Suprapubic skin (tissue), 4 donors: ENCODE results near the gene OR52W1. TPM values are rescaled to one million over a fixed set of nuclear protein-coding genes. Genes with fewer than 3 reads are reported as not detected.

Experiments
- DNase-seq, 2 donors: peaks; one replicate each; pipeline ENCODE4 v3.0.0-alpha.2; 2019; ENCODE audit warnings: low spot score in 2 of 2
- H3K27ac ChIP-seq: fragments of 200-600 bp; sonication (generic); one replicate; pipeline ENCODE4 v1.5.1; 2019
- H3K27me3 ChIP-seq: fragments of 200-600 bp; sonication (generic); one replicate; pipeline ENCODE4 v1.5.1; 2019
- H3K36me3 ChIP-seq: fragments of 200-600 bp; sonication (generic); one replicate; pipeline ENCODE4 v1.5.1; 2019
- H3K4me1 ChIP-seq: fragments of 200-600 bp; sonication (generic); one replicate; pipeline ENCODE4 v1.5.1; 2019
- H3K4me3 ChIP-seq: fragments of 200-600 bp; sonication (generic); one replicate; pipeline ENCODE4 v1.5.1; 2019; ENCODE audit warnings: mild to moderate bottlenecking
- H3K9me3 ChIP-seq: fragments of 200-600 bp; sonication (generic); one replicate; pipeline ENCODE4 v1.5.1; 2019
- CTCF ChIP-seq, 2 donors: fragments of 200-600 bp in 1 of 2; fragments of 450-650 bp in 1 of 2; sonication (generic) in 1 of 2; IDR thresholded peaks; one replicate each; pipeline ENCODE4 v1.5.1; 2016 to 2019; ENCODE audit warnings: antibody characterized with exemption in 2 of 2, mild to moderate bottlenecking in 1 of 2, moderate library complexity in 1 of 2
- EP300 ChIP-seq: sonication (generic); formaldehyde crosslinking; IDR thresholded peaks from one replicate; pipeline ENCODE4 v1.6.1; 2017; ENCODE audit warnings: antibody characterized with exemption
- POLR2A ChIP-seq, 2 donors: fragments of 450-650 bp; IDR thresholded peaks; one replicate each; pipeline ENCODE4 v1.6.1; 2017; ENCODE audit warnings: antibody characterized with exemption in 2 of 2, mild to moderate bottlenecking in 2 of 2, moderate library complexity in 2 of 2
- POLR2AphosphoS5 ChIP-seq, 3 donors: sonication (generic); formaldehyde crosslinking; IDR thresholded peaks; one replicate each; pipeline ENCODE4 v1.6.1; 2017; ENCODE audit warnings: antibody characterized with exemption in 3 of 3
- WGBS: methylation state at CpG from one replicate; pipeline ENCODE4 v1.1.5; 2018; 5-methylcytosine and 5-hydroxymethylcytosine counted together
- total RNA-seq, 4 donors: library from RNA; depleted of rRNA; stranded (reverse); fragments of >200 nt; gene quantifications; one replicate each; pipeline ENCODE4 v1.1.0, GENCODE V29; 2016

OR52W1 gene
- total RNA-seq, 4 donors from 2014 or later = not detected

GRCh38 chr11:6216501-6216900 lies 17.5 kb downstream of the OR52W1 start:
- Histone ChIP-seq H3K27me3 (no peaks in the 10 kb centered on the region), H3K36me3 (peaks cover 71% of the 10 kb centered on the region), H3K9me3 (no peaks in the 10 kb centered on the region), H3K4me3 (no peak overlapping the region), H3K27ac (no peak overlapping the region), H3K4me1 (peaks cover 15% of the 10 kb centered on the region)
- TF ChIP-seq POLR2A (IDR thresholded peaks at IDR 0.05) = no peak
- TF ChIP-seq CTCF (IDR thresholded peaks at IDR 0.05) = no peak
- TF ChIP-seq EP300 = no peak
- TF ChIP-seq POLR2AphosphoS5 (IDR thresholded peaks at IDR 0.05) = no peak
- no peak for DNase-seq
- 67% methylated on average over 4 of the region's 4 CpGs for WGBS

- Histone ChIP-seq H3K27me3 (no peaks in the 10 kb centered on the region), H3K4me1 (peaks cover 15% of the 10 kb centered on the region), H3K36me3 (peaks cover 71% of the 10 kb centered on the region), H3K9me3 (no peaks in the 10 kb centered on the region), H3K27ac (no peak overlapping the region), H3K4me3 (no peak overlapping the region)
- DNase-seq = no peak
- TF ChIP-seq EP300 = no peak
- TF ChIP-seq POLR2AphosphoS5 (IDR thresholded peaks at IDR 0.05) = no peak
- TF ChIP-seq POLR2A (IDR thresholded peaks at IDR 0.05) = no peak
- no peak for TF ChIP-seq CTCF (IDR thresholded peaks at IDR 0.05)
- WGBS = 89% methylated on average over 19 of the region's 19 CpGs
Observed at GRCh38 chr11:6217722-6218121, 18.7 kb downstream of the OR52W1 start.

- no peak overlapping the region for H3K4me3 ChIP-seq
- H3K27ac ChIP-seq = peak overlapping the region; percentile 14
- H3K27me3 ChIP-seq = no peaks in the 10 kb centered on the region
- TF ChIP-seq EP300 (no peak), CTCF (IDR thresholded peaks at IDR 0.05) (no peak)
- H3K4me1 ChIP-seq = peaks cover 15% of the 10 kb centered on the region
- peaks cover 72% of the 10 kb centered on the region for H3K36me3 ChIP-seq
- 17% methylated on average over 2 of the region's 2 CpGs for WGBS
- H3K9me3 ChIP-seq = no peaks in the 10 kb centered on the region
- no peak for DNase-seq
Observed at GRCh38 chr11:6219359-6219758, 20.3 kb downstream of the OR52W1 start.

GRCh38 chr11:6223854-6224253 lies 24.8 kb downstream of the OR52W1 start:
- peaks cover 18% of the 10 kb centered on the region for H3K4me1 ChIP-seq
- TF ChIP-seq CTCF (IDR thresholded peaks at IDR 0.05) (no peak), POLR2A (IDR thresholded peaks at IDR 0.05) (no peak), POLR2AphosphoS5 (IDR thresholded peaks at IDR 0.05) (no peak), EP300 (no peak)
- H3K27ac ChIP-seq = no peak overlapping the region
- H3K9me3 ChIP-seq = no peaks in the 10 kb centered on the region
- H3K4me3 ChIP-seq = no peak overlapping the region
- peaks cover 35% of the 10 kb centered on the region for H3K36me3 ChIP-seq
- H3K27me3 ChIP-seq = no peaks in the 10 kb centered on the region
- 94% methylated on average over 16 of the region's 17 CpGs for WGBS
- DNase-seq = no peak

GRCh38 chr11:6224421-6224820 lies 25.4 kb downstream of the OR52W1 start:
- DNase-seq = no peak
- peaks cover 15% of the 10 kb centered on the region for H3K4me1 ChIP-seq
- no peaks in the 10 kb centered on the region for H3K9me3 ChIP-seq
- no peaks in the 10 kb centered on the region for H3K27me3 ChIP-seq
- H3K4me3 ChIP-seq = no peak overlapping the region
- TF ChIP-seq POLR2AphosphoS5 (IDR thresholded peaks at IDR 0.05) = no peak
- TF ChIP-seq EP300 = no peak
- no peak for TF ChIP-seq CTCF (IDR thresholded peaks at IDR 0.05)
- TF ChIP-seq POLR2A (IDR thresholded peaks at IDR 0.05) = no peak
- no peak overlapping the region for H3K27ac ChIP-seq
- peaks cover 34% of the 10 kb centered on the region for H3K36me3 ChIP-seq
- 100% methylated on average over 3 of the region's 3 CpGs for WGBS
